Activated CD8-positive, alpha-beta T cell treated with anti-CD3 and anti-CD28 coated beads for 36 hours (primary cell): ENCODE data around the gene TCN2. TPM values are rescaled to one million over a fixed set of nuclear protein-coding genes. Genes with fewer than 3 reads are reported as not detected.

Experiments
- ATAC-seq: fragments of 200-7000 bp; cut with Tn5 transposase; one replicate; pipeline ENCODE4 v1.10.0; 2021; ENCODE audit warnings: mild to moderate bottlenecking, moderate library complexity
- CTCF ChIA-PET: fragments of 350-600 bp; sonication (Branson Sonifier 250); formaldehyde crosslinking; loops from one replicate; lab custom pipeline; 2021; ENCODE audit warnings: antibody characterized with exemption; lab: Charles Lee
- POLR2A ChIA-PET: fragments of 350-600 bp; sonication (Branson Sonifier 250); formaldehyde crosslinking; loops from one replicate; lab custom pipeline; 2021; ENCODE audit warnings: antibody characterized with exemption; lab: Charles Lee
- DNase-seq: peaks from one replicate; pipeline ENCODE4 v3.0.0-alpha.2; 2020
- H3K27ac Mint-ChIP-seq: one replicate; pipeline ENCODE4 v1.8.0; 2021; ENCODE audit warnings: mild to moderate bottlenecking, mixed read lengths
- H3K27me3 Mint-ChIP-seq: one replicate; pipeline ENCODE4 v1.8.0; 2021; ENCODE audit warnings: mixed read lengths
- H3K36me3 Mint-ChIP-seq: one replicate; pipeline ENCODE4 v1.8.0; 2021; ENCODE audit warnings: low read depth, mixed read lengths
- H3K4me1 Mint-ChIP-seq: one replicate; pipeline ENCODE4 v1.8.0; 2021; ENCODE audit warnings: low read depth, mixed read lengths
- H3K4me3 Mint-ChIP-seq: one replicate; pipeline ENCODE4 v1.8.0; 2021; ENCODE audit warnings: mild to moderate bottlenecking, moderate library complexity, mixed read lengths
- H3K9me3 Mint-ChIP-seq: one replicate; pipeline ENCODE4 v1.8.0; 2021; ENCODE audit warnings: mixed read lengths
- intact Hi-C: fragments of 100-400 bp; cut with micrococcal nuclease; formaldehyde crosslinking; loops from one replicate; pipeline ENCODE4 v1.10.0; 2022
- total RNA-seq, 2 experiments: library from RNA; stranded (reverse); gene quantifications; one replicate each; pipeline ENCODE4 v1.2.3, GENCODE V29; 2021
- TF ChIP-seq, protein P1 (sequence below): fragments of 200-600 bp; IDR thresholded peaks from one replicate; pipeline ENCODE4 v1.8.0; 2022; ENCODE audit warnings: antibody characterized with exemption, mild to moderate bottlenecking

TCN2 gene
- total RNA-seq, 2 experiments from 2014 or later = 0.16 TPM; not detected in 1

- H3K27ac Mint-ChIP-seq = no peak overlapping the region
- H3K4me1 Mint-ChIP-seq = peaks cover 7% of the 10 kb centered on the region
- H3K36me3 Mint-ChIP-seq = peaks cover 2% of the 10 kb centered on the region
- TF ChIP-seq, protein P1, sequence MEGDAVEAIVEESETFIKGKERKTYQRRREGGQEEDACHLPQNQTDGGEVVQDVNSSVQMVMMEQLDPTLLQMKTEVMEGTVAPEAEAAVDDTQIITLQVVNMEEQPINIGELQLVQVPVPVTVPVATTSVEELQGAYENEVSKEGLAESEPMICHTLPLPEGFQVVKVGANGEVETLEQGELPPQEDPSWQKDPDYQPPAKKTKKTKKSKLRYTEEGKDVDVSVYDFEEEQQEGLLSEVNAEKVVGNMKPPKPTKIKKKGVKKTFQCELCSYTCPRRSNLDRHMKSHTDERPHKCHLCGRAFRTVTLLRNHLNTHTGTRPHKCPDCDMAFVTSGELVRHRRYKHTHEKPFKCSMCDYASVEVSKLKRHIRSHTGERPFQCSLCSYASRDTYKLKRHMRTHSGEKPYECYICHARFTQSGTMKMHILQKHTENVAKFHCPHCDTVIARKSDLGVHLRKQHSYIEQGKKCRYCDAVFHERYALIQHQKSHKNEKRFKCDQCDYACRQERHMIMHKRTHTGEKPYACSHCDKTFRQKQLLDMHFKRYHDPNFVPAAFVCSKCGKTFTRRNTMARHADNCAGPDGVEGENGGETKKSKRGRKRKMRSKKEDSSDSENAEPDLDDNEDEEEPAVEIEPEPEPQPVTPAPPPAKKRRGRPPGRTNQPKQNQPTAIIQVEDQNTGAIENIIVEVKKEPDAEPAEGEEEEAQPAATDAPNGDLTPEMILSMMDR = no peak
- POLR2A ChIA-PET = interaction anchor here (0.9 kb wide), 1 partner anchor 12 kb away, joined by 5 read pairs; no protein-coding TSS in a partner anchor
- intact Hi-C loops = no loop called here
- ATAC-seq (no peak), DNase-seq (no peak)
- no peak overlapping the region for H3K4me3 Mint-ChIP-seq
- no peaks in the 10 kb centered on the region for H3K9me3 Mint-ChIP-seq
- CTCF ChIA-PET = interaction anchor here (0.6 to 1.9 kb wide), 3 partner anchors 21 to 881 kb away, joined by 3 to 6 read pairs (median 3); no protein-coding TSS in a partner anchor
- H3K27me3 Mint-ChIP-seq = no peaks in the 10 kb centered on the region
Measured at GRCh38 chr22:30655532-30655931, 48.6 kb downstream of the TCN2 start.

- ChIA-PET POLR2A (no interaction called here), CTCF (interaction anchor here (0.6 to 1.8 kb wide), 3 partner anchors 12 to 420 kb away, joined by 3 to 7 read pairs (median 6); partner anchors contain the start of gene SLC35E4)
- DNase-seq (no peak), ATAC-seq (no peak)
- intact Hi-C loops = no loop called here
- no peak overlapping the region for H3K4me3 Mint-ChIP-seq
- H3K27me3 Mint-ChIP-seq = no peaks in the 10 kb centered on the region
- TF ChIP-seq, protein P1 = no peak
- peaks cover 16% of the 10 kb centered on the region for H3K36me3 Mint-ChIP-seq
- H3K4me1 Mint-ChIP-seq = peaks cover 14% of the 10 kb centered on the region
- H3K27ac Mint-ChIP-seq = no peak overlapping the region
- no peaks in the 10 kb centered on the region for H3K9me3 Mint-ChIP-seq
Measured at GRCh38 chr22:30662040-30662439, 55.1 kb downstream of the TCN2 start.

- Mint-ChIP-seq H3K27ac (no peak overlapping the region), H3K27me3 (peaks cover 2% of the 10 kb centered on the region), H3K36me3 (peaks cover 14% of the 10 kb centered on the region), H3K9me3 (no peaks in the 10 kb centered on the region), H3K4me1 (peaks cover 19% of the 10 kb centered on the region), H3K4me3 (no peak overlapping the region)
- ATAC-seq = no peak
- intact Hi-C loops = no loop called here
- no peak for DNase-seq
- ChIA-PET POLR2A (no interaction called here), CTCF (interaction anchor here (1.2 kb wide), 1 partner anchor 29 kb away, joined by 3 read pairs; the partner anchor contains the start of gene SLC35E4)
- TF ChIP-seq, protein P1 = no peak
Measured at GRCh38 chr22:30664798-30665197, 57.8 kb downstream of the TCN2 start.

DNA sequence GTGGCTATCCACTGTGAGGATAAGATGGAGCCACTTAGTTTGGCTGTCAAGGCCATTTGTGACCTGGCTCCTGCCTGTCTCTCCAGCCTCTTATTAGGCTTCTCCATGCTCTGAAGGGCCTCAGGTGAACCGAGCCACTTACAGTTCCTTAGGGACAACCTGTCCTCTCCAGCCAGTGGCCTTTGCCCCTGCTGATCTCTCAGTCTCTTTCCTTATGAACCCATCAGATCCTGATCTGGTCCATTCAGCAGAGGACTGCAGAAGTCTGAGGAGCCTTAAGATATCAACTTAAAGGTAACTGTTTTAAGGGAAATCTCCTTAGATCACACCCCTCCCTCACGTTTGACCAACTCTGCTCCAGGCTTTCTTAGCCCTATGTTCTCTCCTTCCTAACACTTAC, 58.3 kb downstream of the TCN2 start:
- CTCF ChIA-PET = interaction anchor here (1.4 kb wide), 1 partner anchor 90 kb away, joined by 3 read pairs; no protein-coding TSS in a partner anchor
- H3K4me3 Mint-ChIP-seq = no peak overlapping the region

GRCh38 chr22:30665786-30666185, 58.8 kb downstream of the TCN2 start:
- Mint-ChIP-seq H3K27me3 (peaks cover 2% of the 10 kb centered on the region), H3K27ac (no peak overlapping the region), H3K4me3 (peak overlapping the region; percentile 40), H3K9me3 (no peaks in the 10 kb centered on the region), H3K4me1 (peaks cover 19% of the 10 kb centered on the region), H3K36me3 (peaks cover 14% of the 10 kb centered on the region)
- intact Hi-C loops = no loop called here
- TF ChIP-seq, protein P1 = no peak
- CTCF ChIA-PET = interaction anchor here (1.4 kb wide), 1 partner anchor 90 kb away, joined by 3 read pairs; no protein-coding TSS in a partner anchor
- ATAC-seq (no peak), DNase-seq (no peak)
- POLR2A ChIA-PET = no interaction called here

More for the DNA sequence above, 58.3 kb downstream of the TCN2 start:
- Mint-ChIP-seq H3K27me3 (peaks cover 2% of the 10 kb centered on the region), H3K27ac (no peak overlapping the region), H3K9me3 (no peaks in the 10 kb centered on the region), H3K4me1 (peaks cover 19% of the 10 kb centered on the region), H3K36me3 (peaks cover 14% of the 10 kb centered on the region)
- ATAC-seq = no peak
- POLR2A ChIA-PET = no interaction called here
- intact Hi-C loops = no loop called here
- TF ChIP-seq, protein P1 = no peak
- DNase-seq = no peak
